Glomerular visceral epithelial cell (primary cell): ENCODE measurements around the gene TLK1.

Experiments
- DNase-seq: peaks from one replicate; pipeline ENCODE4 v3.0.0-alpha.2; 2016; ENCODE audit errors: extremely low spot score

TLK1 gene

GRCh38 chr2:170966648-170967396 lies 193.9 kb downstream of the TLK1 start:
- DNase-seq, result no peak

GRCh38 chr2:170965446-170966225 lies 195.1 kb downstream of the TLK1 start:
- DNase-seq, result peak; percentile 85

- no peak for DNase-seq
Measured at GRCh38 chr2:170963386-170963785, 197.3 kb downstream of the TLK1 start.

- DNase-seq, result no peak
Measured at GRCh38 chr2:170953941-170954340, 206.8 kb downstream of the TLK1 start.

- no peak for DNase-seq
Measured at GRCh38 chr2:170950221-170950761, 210.4 kb downstream of the TLK1 start.

GRCh38 chr2:170949415-170949814 lies 211.3 kb downstream of the TLK1 start:
- no peak for DNase-seq

- no peak for DNase-seq
Measured at GRCh38 chr2:170944545-170944944, 216.1 kb downstream of the TLK1 start.

- DNase-seq, result no peak
Measured at GRCh38 chr2:170943596-170943995, 217.1 kb downstream of the TLK1 start.

GRCh38 chr2:170943041-170943440 lies 217.7 kb downstream of the TLK1 start:
- no peak for DNase-seq

- no peak for DNase-seq
Measured at GRCh38 chr2:170942615-170943014, 218.1 kb downstream of the TLK1 start.
